GM18505 (cell line): Measurements from ENCODE around the gene SYNJ2.

ENCODE experiments used
- ATAC-seq: cut with Tn5 transposase; IDR thresholded peaks from one replicate; pipeline ENCODE4 v1.9.1; 2021; ENCODE audit not compliant: unreplicated experiment
- POLR2A ChIP-seq: IDR thresholded peaks from 4 replicates; pipeline ENCODE4 v1.6.1; 2011; ENCODE audit warnings: borderline replicate concordance; ENCODE audit not compliant: insufficient read depth, insufficient read length; ENCODE audit errors: extremely low read depth

The SYNJ2 gene

DNA sequence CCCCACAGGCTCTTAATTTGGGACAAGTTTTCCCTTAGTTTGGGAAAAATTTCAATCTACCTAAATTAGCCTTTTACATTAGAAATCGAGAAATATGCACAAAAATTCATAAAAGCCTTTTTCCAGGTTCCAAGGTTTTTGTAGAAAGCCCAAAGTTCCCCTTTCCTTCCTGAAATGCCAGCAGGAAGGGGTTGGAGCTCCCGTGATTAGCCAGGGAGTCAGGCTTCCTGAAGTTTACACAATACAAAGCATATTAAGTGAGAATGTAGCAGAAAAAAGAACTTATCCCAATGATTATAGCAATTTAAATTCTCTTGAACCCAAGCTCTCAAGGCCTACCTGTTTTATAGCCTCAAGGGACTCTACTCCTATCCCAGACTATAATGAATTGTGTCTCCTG, 39.1 kb downstream of the SYNJ2 start:
- no peak for TF ChIP-seq POLR2A
- no peak for ATAC-seq

DNA sequence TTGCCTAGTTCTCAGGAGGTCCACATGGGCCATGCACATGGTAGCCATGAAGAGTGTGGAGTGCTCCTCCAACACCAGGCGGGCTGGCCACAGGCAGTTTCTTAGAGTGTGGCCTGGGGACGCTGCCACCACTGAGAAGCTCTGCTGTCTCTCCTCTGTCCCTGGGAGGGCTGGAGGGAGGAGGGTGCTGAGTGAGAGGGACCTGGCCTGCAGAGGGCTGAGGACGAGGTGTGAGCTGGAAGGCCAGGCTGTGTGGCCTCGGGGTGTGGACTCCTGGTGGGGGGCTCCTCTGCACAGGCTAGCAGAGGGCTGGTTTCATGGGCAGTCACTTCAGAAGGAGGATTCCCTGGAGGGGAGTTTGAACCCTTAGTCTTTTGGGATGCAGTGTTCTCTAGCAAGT, 39.7 kb downstream of the SYNJ2 start:
- no peak for TF ChIP-seq POLR2A

DNA sequence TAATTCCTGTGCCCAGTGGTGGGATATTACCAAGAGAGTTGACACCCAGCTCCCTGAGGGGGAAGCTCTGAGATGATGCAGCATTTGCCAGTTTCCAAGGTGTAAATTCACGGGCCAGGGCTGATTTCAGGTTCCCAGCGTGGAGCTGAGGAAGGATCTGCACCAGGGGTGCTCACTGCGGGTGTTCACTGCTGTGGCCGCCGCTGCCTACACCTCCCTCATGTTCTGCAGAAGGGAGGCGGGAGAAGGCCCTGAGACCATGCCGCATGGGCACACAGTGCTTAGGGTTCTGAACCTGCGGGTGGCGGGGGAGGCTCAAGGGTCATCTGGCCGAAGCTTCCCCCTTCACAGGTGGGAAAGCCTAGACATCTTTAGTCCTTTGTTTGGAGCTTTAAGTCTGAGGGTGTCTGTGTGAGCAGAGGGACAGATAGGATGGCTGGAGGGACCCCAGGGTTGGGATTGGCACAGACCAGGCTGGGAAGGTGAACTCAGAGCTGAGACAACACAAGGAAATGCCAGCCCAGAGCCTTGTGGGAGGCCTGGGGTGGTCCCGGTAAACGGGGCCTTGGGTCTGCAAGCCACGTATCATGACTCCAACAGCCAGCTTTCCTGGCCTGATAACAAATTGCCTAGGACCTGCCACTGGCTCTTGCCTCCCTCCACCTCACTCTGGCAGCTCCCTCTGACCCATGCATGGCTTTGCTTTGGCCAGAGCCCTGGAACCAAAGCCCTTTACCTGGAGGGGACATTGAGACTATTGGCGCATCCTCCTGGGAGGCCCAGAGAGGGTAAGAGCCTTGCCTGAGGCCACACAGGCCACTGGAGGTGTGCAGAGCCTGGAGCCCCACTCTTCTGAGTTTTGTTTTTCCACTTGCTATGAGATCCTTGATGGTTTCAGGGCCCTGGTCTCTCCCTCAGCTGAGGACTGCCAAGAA, 40.4 kb downstream of the SYNJ2 start:
- no peak for ATAC-seq
- no peak for TF ChIP-seq POLR2A

More for the DNA sequence above, 39.7 kb downstream of the SYNJ2 start:
- ATAC-seq: no peak

DNA sequence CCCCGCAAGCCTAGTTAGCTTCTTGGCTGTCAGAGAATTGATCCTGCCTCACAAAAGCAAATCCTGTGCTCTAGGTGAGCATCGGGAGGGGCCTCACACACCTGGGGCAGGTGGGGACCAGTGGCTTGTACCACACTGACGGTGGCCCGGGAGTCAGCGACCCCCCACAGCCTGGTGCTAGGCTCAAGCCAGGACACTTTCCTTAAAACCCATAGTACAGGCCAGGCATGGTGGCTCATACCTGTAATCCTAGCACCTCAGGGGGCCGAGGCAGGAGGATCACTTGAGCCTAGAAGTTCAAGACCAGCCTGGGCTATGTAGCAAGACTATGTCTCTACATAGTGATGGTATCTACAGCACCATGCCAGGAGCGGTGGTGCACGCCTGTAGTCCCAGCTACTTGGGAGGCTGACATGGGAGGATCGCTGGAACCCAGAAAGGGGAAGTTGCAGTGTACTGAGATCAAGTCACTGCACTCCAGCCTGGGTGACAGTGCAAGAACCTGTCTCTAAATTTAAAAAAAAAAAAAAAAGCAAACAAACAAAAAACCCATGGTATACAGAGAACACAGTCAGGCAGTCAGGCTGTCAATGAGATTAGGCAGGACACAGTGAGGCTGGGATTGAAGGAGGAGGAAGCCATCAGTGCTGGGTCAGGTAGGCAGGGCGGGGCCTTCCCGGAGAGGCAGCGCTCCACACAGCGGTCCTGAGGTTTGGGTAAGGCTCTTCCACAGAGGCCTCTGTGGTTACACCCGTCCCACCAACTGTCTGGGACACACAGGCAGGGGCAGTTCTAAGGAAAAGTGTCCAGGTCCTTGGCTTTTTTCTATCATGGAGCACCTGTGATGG, 41.3 kb downstream of the SYNJ2 start:
- TF ChIP-seq POLR2A: no peak
- ATAC-seq: no peak

DNA sequence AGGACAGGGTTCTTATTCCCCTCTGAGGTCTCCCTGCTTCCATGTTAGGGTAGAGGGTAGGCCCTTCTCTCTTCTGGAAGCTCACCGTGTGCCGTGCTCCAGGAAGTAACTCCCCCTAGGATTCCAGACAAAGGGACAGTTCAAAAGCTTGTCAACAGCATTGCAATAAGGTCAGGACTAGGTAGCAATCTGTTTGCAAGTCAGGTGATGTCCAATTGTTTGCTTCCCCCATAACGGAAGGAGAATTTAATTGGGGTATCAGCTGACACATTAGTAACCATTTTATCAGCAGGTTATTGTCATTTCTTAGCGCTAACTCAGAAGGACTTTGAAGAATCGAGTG, 41.9 kb downstream of the SYNJ2 start:
- ATAC-seq: no peak
- no peak for TF ChIP-seq POLR2A

DNA sequence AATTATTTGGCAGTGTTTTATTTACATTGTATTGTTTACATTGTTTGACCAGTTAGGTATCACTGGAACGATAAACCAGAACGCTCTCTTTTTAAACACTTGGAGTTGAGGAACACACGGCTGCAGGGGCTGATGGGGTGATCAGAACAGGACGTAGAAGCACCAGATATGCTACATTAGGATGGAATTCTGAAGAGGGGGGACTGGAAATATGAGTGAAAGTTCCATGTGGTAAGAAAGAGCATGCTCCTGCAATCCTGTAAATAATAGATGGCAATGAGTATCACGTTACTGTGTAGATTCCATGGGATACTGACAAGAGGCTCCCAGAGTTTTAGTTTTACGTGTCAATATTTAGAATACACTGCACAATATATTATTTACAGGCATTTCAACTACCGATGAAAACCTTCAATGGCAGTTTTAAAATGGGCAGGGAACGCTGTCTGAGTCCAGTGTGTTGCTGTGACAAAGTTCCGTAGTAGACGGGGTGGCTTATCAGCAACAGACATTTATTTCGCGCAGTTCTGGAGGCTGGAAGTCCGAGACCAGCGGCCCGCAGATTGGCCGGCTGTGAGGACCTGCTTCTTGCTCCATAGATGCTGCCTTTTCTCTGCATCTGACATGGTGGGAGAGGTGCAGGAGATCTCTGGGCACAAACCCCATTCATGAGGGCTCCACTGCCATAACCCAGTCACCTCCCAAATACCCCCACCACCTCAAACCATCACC, 43.1 kb downstream of the SYNJ2 start:
- no peak for ATAC-seq
- no peak for TF ChIP-seq POLR2A

DNA sequence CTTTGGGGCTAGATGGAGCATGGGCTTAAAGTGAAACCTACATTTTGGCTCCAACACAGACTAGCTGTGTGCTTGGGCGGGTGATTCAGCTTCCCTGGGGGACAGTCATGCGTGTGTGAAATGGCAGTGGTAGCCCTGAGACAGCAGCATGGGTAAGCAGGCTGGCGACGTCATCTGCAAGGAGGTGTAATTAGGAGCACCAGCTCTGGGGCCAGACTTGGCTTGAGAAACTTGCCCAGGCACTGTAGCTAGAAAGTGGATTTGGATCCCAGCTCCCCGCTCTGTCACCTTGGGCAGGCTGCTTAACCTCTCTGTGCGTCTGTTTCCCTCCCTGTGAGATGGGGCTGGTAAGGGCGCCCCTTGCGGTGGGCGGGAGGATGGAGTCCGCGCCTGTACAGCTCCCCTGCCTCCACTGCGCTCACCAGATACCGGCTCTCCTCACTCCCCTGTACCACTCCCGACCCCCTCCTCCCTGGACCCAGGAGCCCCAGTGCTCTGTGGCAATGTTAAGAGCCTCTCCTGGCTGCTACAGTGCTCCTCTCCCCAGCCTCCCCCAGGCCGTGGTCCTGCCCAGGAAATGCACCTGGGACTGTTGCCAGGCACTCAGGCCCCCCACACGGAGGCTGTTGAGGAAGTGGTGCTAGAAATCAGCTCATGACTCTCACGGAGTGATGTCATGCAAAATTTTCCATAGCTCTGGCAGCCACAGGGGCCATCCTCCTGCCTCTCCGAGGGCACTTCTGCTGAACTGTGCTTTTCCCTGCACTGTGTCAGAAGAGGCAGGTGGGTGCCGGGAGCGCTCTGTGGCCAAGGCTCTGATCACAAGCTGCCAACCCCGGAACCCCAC, 44.6 kb downstream of the SYNJ2 start:
- TF ChIP-seq POLR2A: peak; percentile 41
- ATAC-seq: peak; percentile 71

DNA sequence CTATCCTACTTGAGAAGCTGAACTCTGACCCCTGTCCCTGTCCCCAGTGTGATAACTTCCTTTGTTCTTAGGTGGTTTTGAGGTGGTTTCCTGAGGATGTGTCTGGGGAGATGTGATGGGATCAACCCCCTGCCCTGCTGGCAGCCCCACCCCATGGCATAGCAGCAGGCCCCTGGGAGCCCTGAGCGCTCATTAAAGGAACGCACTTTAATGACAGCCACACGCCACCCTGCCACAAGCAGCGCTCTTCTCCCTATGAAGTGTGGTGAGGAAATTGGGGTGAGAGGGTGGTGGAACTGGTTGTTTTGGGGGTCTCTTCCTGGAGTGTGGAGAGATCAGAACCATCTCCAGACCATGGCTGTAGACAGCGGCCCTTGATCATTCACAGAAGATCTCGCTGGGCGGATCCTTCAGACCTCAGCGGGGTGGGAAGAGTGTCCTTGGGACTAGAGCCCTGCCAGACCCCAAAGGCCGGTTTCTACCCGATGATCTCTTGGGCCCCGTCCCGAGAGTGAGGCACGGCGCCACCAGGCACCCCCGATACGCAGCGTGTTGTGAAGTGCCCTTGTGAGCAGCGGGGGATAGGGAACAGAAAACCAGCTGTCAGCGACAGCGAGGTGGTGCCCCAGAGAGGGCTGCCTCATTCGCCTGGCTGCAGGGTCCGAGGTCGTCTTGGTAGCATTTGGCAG, 45.4 kb downstream of the SYNJ2 start:
- no peak for TF ChIP-seq POLR2A
- ATAC-seq: no peak

DNA sequence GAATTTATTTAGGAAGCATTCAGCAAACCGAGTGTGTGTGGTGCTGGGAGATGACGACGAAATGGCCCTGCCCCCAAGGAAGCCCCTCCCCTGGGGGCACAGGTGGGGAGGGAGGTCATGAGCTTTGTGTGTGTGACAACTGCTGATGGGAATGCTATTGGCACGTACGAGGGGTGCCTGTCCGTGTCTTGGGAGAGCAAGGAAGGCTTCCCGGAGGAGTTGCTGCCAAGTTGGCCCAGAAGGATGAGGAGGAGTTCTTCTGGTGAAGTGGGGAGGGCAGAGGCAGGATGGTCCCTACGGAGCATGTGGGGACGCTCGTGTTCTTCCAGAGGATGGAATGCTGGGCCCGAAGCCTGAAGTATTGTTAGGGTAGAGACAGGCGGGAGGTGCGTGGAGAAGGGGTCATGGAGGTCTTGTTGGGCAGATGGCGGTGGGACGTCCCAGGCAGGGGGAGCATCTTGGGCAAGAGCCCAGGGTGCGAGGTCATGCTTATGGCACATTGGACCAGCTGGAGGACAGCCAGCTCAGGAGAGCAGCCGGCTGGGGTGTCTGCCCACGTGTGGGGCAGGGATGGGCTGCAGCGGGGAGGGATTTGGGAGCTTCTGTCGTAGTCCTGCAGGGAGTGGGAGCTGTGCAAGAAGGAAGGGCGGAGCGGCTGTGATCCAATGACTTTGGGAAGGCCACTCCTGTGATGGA, 46.1 kb downstream of the SYNJ2 start:
- no peak for ATAC-seq
- TF ChIP-seq POLR2A: no peak

DNA sequence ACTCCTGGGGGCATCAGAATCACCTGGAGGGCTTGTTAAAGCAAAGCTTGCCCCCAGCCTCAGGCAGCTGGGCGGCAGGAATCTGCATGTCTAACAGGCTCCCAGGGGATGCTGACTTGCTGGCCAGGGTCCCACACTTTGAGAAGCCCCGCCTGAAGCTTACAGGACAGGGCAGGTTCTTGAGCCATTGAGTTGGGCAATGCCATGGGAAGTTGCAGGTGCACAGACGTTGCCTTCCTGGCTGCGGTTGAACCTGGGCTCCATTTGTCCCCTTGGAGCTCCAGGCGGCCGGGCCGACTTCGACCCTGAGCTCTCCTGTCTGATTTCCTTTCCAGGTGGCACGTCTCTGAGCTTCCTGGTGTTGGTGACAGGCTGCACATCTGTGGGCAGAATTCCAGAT, 46.8 kb downstream of the SYNJ2 start:
- ATAC-seq: no peak
- no peak for TF ChIP-seq POLR2A

DNA sequence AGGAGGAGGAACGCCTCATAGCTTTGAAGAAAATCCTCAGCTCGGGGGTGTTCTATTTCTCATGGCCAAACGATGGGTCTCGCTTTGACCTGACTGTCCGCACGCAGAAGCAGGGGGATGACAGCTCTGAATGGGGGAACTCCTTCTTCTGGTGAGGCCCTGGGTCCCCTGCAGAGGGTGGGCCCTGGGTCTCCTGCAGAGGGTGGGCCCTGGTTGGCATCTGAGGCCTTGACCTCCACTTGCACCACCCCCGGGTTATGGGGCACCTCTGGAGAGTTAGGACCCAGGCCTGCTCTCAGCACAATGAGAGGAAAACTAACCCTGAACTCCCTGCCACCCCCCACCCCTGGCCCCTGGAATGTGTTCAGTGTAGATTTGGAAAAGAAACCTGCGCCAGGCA, 47.2 kb downstream of the SYNJ2 start:
- no peak for TF ChIP-seq POLR2A
- no peak for ATAC-seq
